GM21390 (cell line): ENCODE data around the gene SLC38A8.

Source experiments
- ATAC-seq: cut with Tn5 transposase; IDR thresholded peaks from one replicate; pipeline ENCODE4 v1.9.1; 2021; ENCODE audit not compliant: unreplicated experiment

SLC38A8 gene

GRCh38 chr16:84049403-84050060, 6.9 kb upstream of the SLC38A8 start:
- ATAC-seq: no peak

GRCh38 chr16:84048871-84049270, 6.3 kb upstream of the SLC38A8 start:
- ATAC-seq: no peak

- no peak for ATAC-seq
Measured at GRCh38 chr16:84048270-84048669, 5.7 kb upstream of the SLC38A8 start.

GRCh38 chr16:84047626-84048025, 5.0 kb upstream of the SLC38A8 start:
- ATAC-seq: no peak

- no peak for ATAC-seq
Measured at GRCh38 chr16:84047206-84047605, 4.6 kb upstream of the SLC38A8 start.

GRCh38 chr16:84045818-84046470, 3.3 kb upstream of the SLC38A8 start:
- no peak for ATAC-seq

- no peak for ATAC-seq
Measured at GRCh38 chr16:84045001-84045817, 2.6 kb upstream of the SLC38A8 start.

GRCh38 chr16:84044118-84044488, 1.5 kb upstream of the SLC38A8 start:
- ATAC-seq: no peak

GRCh38 chr16:84043486-84044117, 1.0 kb upstream of the SLC38A8 start:
- no peak for ATAC-seq

GRCh38 chr16:84042879-84043485, 387 bp upstream of the SLC38A8 start:
- ATAC-seq: no peak

- no peak for ATAC-seq
Measured at GRCh38 chr16:84041881-84042280, 714 bp downstream of the SLC38A8 start.

GRCh38 chr16:84040823-84041820, 1.5 kb downstream of the SLC38A8 start:
- no peak for ATAC-seq

- ATAC-seq: no peak
Measured at GRCh38 chr16:84040226-84040822, 2.3 kb downstream of the SLC38A8 start.

- ATAC-seq: no peak
Measured at GRCh38 chr16:84039696-84040095, 2.9 kb downstream of the SLC38A8 start.

- ATAC-seq: no peak
Measured at GRCh38 chr16:84038469-84038868, 4.1 kb downstream of the SLC38A8 start.

GRCh38 chr16:84036982-84037425, 5.6 kb downstream of the SLC38A8 start:
- ATAC-seq: no peak

- no peak for ATAC-seq
Measured at GRCh38 chr16:84036131-84036530, 6.5 kb downstream of the SLC38A8 start.

GRCh38 chr16:84034516-84034915, 8.1 kb downstream of the SLC38A8 start:
- no peak for ATAC-seq
